HepG2 (cell line): ENCODE results near the gene PIK3CA. TPM values are rescaled to one million over a fixed set of nuclear protein-coding genes. Genes with fewer than 3 reads are reported as not detected.
A peak's percentile ranks its signal among the peaks of the same experiment; 100 is the strongest.

Source experiments
- ATF2 ChIP-seq: sonication (generic); formaldehyde crosslinking; IDR thresholded peaks from 2 replicates; pipeline ENCODE4 v1.4.0; 2020; ENCODE audit warnings: missing genetic modification reagents
- EED ChIP-seq: sonication (generic); formaldehyde crosslinking; IDR thresholded peaks from 2 replicates; pipeline ENCODE4 v1.5.0; 2020; ENCODE audit warnings: mild to moderate bottlenecking, missing genetic modification reagents
- EZH2 ChIP-seq: conservative IDR thresholded peaks from 2 replicates; pipeline ENCODE4 v1.6.1; 2012; ENCODE audit warnings: mild to moderate bottlenecking, low read depth, low read length, moderate library complexity
- KDM1A ChIP-seq: IDR thresholded peaks from 2 replicates; pipeline ENCODE4 v1.6.1; 2016; ENCODE audit warnings: missing compliant biosample characterization
- MAX ChIP-seq: IDR thresholded peaks from 2 replicates; pipeline ENCODE4 v1.6.1; 2012; ENCODE audit warnings: inconsistent platforms
- NCOA2 ChIP-seq: sonication (generic); formaldehyde crosslinking; IDR thresholded peaks from 2 replicates; pipeline ENCODE4 v1.8.0; 2022; ENCODE audit warnings: inconsistent platforms
- NFIC ChIP-seq: IDR thresholded peaks from 2 replicates; pipeline ENCODE4 v1.6.1; 2012; ENCODE audit warnings: mild to moderate bottlenecking, low read length, inconsistent platforms
- PLSCR1 ChIP-seq: sonication (generic); formaldehyde crosslinking; IDR thresholded peaks from 2 replicates; pipeline ENCODE4 v1.5.0; 2020; ENCODE audit warnings: missing genetic modification reagents, mild to moderate bottlenecking, borderline replicate concordance
- RBFOX2 ChIP-seq: fragments of 200-400 bp; formaldehyde crosslinking; IDR thresholded peaks from 2 replicates; pipeline ENCODE4 v1.6.1; 2017; ENCODE audit warnings: low read depth, mild to moderate bottlenecking, low read length
- SIX4 ChIP-seq: sonication (generic); formaldehyde crosslinking; IDR thresholded peaks from 2 replicates; pipeline ENCODE4 v1.4.0; 2020; ENCODE audit warnings: missing genetic modification reagents
- SKI ChIP-seq: fragments of 450-650 bp; IDR thresholded peaks from one replicate; pipeline ENCODE4 v1.6.1; 2018; ENCODE audit warnings: mild to moderate bottlenecking; ENCODE audit not compliant: partially characterized antibody
- TARDBP ChIP-seq: sonication (generic); formaldehyde crosslinking; IDR thresholded peaks from 2 replicates; pipeline ENCODE4 v1.8.0; 2022; ENCODE audit warnings: mild to moderate bottlenecking, missing genetic modification reagents
- THAP8 ChIP-seq: sonication (generic); formaldehyde crosslinking; IDR thresholded peaks from 2 replicates; pipeline ENCODE4 v1.5.1; 2020; ENCODE audit warnings: missing genetic modification reagents, mild to moderate bottlenecking, borderline replicate concordance
- TRAFD1 ChIP-seq: sonication (generic); formaldehyde crosslinking; IDR thresholded peaks from 2 replicates; pipeline ENCODE4 v1.5.1; 2020; ENCODE audit warnings: missing genetic modification reagents, mild to moderate bottlenecking, borderline replicate concordance
- ZBTB7B ChIP-seq: sonication (generic); formaldehyde crosslinking; IDR thresholded peaks from 2 replicates; pipeline ENCODE4 v1.4.0; 2020; ENCODE audit warnings: missing genetic modification reagents
- ZMAT5 ChIP-seq: sonication (generic); formaldehyde crosslinking; IDR thresholded peaks from 2 replicates; pipeline ENCODE4 v1.5.0; 2020; ENCODE audit warnings: mild to moderate bottlenecking, low read depth, missing genetic modification reagents, borderline replicate concordance
- ZNF280D ChIP-seq: sonication (generic); formaldehyde crosslinking; IDR thresholded peaks from 2 replicates; pipeline ENCODE4 v1.5.1; 2020; ENCODE audit warnings: mild to moderate bottlenecking, missing genetic modification reagents
- ZNF329 ChIP-seq: sonication (generic); formaldehyde crosslinking; IDR thresholded peaks from 2 replicates; pipeline ENCODE4 v1.9.0; 2021; ENCODE audit warnings: low read depth, mild to moderate bottlenecking, missing genetic modification reagents
- ZNF333 ChIP-seq: sonication (generic); formaldehyde crosslinking; IDR thresholded peaks from 2 replicates; pipeline ENCODE4 v1.4.0; 2020; ENCODE audit warnings: mild to moderate bottlenecking, missing genetic modification reagents, borderline replicate concordance
- ZNF749 ChIP-seq: sonication (generic); formaldehyde crosslinking; IDR thresholded peaks from 2 replicates; pipeline ENCODE4 v1.8.0; 2022; ENCODE audit warnings: mild to moderate bottlenecking, missing genetic modification reagents, moderate library complexity, borderline replicate concordance
- ZNF788 ChIP-seq: sonication (generic); formaldehyde crosslinking; IDR thresholded peaks from 2 replicates; pipeline ENCODE4 v1.5.0; 2020; ENCODE audit warnings: mild to moderate bottlenecking, missing genetic modification reagents, borderline replicate concordance
- polyA plus RNA-seq, 8 experiments: library from polyadenylated mRNA; depleted of rRNA in 3 of 8; stranded (reverse) in 7 of 8; unstranded in 1 of 8; fragments of >200 nt; fragmentation: Illumina TruSeq in 4 of 8; extraction: Trizol in 4 of 8; gene quantifications; 2 replicates each; pipeline versions ENCODE4 v1.2.1 to v1.2.3, GENCODE V29; 2011 to 2016; ENCODE audit warnings: low read depth in 4 of 8, missing spikeins in 1 of 8, mixed read lengths in 1 of 8; ENCODE audit not compliant: insufficient read depth in 1 of 8
- total RNA-seq, 5 experiments: library from RNA; depleted of rRNA; stranded (reverse); fragments of >200 nt; fragmentation: Illumina TruSeq; extraction: Trizol; gene quantifications; 2 replicates each; pipeline ENCODE4 v1.2.3, GENCODE V29; 2016; ENCODE audit warnings: low read depth in 1 of 5

Gene PIK3CA
- total and polyA plus RNA-seq, 2 of the 13 experiments (the other 11 are each of a cell fraction or from before 2014, with no cell fraction given) = 5.7 to 11.4 TPM

GRCh38 chr3:179260949-179261765 is 113.0 kb downstream of the PIK3CA start (continued):
- TF ChIP-seq TARDBP (peak; percentile 20; the same call in 1 of the 2 replicates), SIX4 (no peak), ZNF788 (0 out of 2 replicates have a peak, but pooled peaks have one; percentile 37), NCOA2 (no peak; the same call in 1 of the 2 replicates), ZNF280D (CRISPR knock-in tag) (no peak), EED (CRISPR knock-in tag) (no peak), SKI (no peak), NFIC (no peak), EZH2 (no peak), THAP8 (CRISPR knock-in tag) (no peak), ATF2 (CRISPR knock-in tag) (no peak), ZBTB7B (CRISPR knock-in tag) (no peak; the same call in 1 of the 2 replicates), ZMAT5 (CRISPR knock-in tag) (no peak), KDM1A (no peak), RBFOX2 (peak; percentile 91), ZNF329 (0 out of 2 replicates have a peak, but pooled peaks have one; percentile 46), TRAFD1 (no peak), MAX (peak; percentile 55; the same call in 1 of the 2 replicates), ZNF333 (no peak), ZNF749 (0 out of 2 replicates have a peak, but pooled peaks have one; percentile 57), PLSCR1 (CRISPR knock-in tag) (no peak)
